ENCODE results near the gene OR8D2.

DNA sequence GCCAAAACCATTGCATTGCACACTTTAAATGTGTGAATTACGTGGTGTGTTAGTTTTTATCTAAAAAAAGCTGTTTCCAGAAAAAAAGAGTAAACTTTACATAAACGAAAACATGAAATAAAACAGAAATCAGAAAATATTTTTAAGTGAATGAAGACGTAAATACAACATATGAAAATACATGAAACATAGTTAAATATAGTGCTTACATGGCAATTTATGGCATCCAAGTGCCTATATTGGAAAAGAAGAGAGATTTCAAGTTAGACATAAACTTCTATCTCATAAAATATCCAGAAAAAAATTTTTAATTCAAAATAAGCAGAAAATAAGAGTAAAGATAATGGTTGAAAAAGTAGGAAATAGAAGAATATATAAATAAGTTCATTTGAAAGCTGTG, 11.9 kb upstream of the OR8D2 start:
- TF ChIP-seq, protein P1, sequence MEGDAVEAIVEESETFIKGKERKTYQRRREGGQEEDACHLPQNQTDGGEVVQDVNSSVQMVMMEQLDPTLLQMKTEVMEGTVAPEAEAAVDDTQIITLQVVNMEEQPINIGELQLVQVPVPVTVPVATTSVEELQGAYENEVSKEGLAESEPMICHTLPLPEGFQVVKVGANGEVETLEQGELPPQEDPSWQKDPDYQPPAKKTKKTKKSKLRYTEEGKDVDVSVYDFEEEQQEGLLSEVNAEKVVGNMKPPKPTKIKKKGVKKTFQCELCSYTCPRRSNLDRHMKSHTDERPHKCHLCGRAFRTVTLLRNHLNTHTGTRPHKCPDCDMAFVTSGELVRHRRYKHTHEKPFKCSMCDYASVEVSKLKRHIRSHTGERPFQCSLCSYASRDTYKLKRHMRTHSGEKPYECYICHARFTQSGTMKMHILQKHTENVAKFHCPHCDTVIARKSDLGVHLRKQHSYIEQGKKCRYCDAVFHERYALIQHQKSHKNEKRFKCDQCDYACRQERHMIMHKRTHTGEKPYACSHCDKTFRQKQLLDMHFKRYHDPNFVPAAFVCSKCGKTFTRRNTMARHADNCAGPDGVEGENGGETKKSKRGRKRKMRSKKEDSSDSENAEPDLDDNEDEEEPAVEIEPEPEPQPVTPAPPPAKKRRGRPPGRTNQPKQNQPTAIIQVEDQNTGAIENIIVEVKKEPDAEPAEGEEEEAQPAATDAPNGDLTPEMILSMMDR (IDR thresholded peaks at IDR 0.05) = no peak
- TF ChIP-seq POLR2A (IDR thresholded peaks at IDR 0.05) = no peak
